BJ (cell line): ENCODE measurements around the gene MAPKAPK3. TPM values are rescaled to one million over a fixed set of nuclear protein-coding genes. Genes with fewer than 3 reads are reported as not detected.

Experiments used
- CTCF ChIA-PET: fragments of 350-600 bp; formaldehyde crosslinking; extraction: SDS; loops from one replicate; lab custom pipeline; 2021; ENCODE audit warnings: antibody characterized with exemption, inconsistent platforms; lab: Yijun Ruan, JAX
- POLR2A ChIA-PET: fragments of 300-600 bp; sonication (Branson Sonifier 250); formaldehyde crosslinking; extraction: SDS; loops from one replicate; lab custom pipeline; 2021; ENCODE audit warnings: antibody characterized with exemption; lab: Charles Lee
- DNase-seq: peaks from one replicate; pipeline ENCODE4 v3.0.0-alpha.2; 2011; ENCODE audit warnings: low read depth
- H3K27me3 ChIP-seq: 2 replicates; pipeline ENCODE4 v1.6.0; 2011; ENCODE audit warnings: low read length; ENCODE audit not compliant: control insufficient read depth, insufficient read depth
- H3K36me3 ChIP-seq: 2 replicates; pipeline ENCODE4 v1.5.1; 2011; ENCODE audit warnings: low read length; ENCODE audit not compliant: control insufficient read depth, insufficient read depth
- H3K4me3 ChIP-seq: 2 replicates; pipeline ENCODE4 v1.5.1; 2011; ENCODE audit warnings: low read depth, mild to moderate bottlenecking, control low read depth, low read length
- polyA plus RNA-seq: library from polyadenylated mRNA; depleted of rRNA; stranded (reverse); fragments of >200 nt; gene quantifications from 2 replicates; pipeline ENCODE4 v1.2.3, GENCODE V29; 2011
- TF ChIP-seq, protein P1 (sequence below): IDR thresholded peaks from 2 replicates; pipeline ENCODE4 v1.5.1; 2011; ENCODE audit warnings: low read depth, mild to moderate bottlenecking, control low read depth, inconsistent platforms, low read length, moderate library complexity; ENCODE audit not compliant: insufficient read depth

MAPKAPK3 gene
- polyA plus RNA-seq, 1 experiment, result 53.5 TPM

DNA sequence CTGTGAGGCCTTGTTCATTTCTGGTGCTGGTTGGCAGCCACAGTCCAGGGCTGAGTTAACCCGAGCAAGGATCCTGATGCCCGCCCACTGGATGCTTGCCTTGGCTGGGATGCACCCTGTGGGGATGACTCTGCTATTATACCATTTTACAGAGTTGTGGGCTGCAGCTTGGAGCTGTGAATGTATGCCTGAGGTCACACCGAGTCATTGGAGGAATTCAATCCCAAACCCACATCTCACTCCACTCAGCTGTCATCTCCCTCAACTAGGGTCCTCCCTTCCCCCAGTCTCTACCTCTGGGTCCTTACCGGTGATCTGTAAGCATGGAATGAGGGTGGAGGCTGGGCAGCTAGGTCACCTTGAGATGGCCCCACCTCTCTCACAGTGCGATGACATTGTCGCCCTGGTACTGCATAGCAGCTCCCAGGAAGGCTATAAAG is 22.1 kb downstream of the MAPKAPK3 start:
- H3K27me3 ChIP-seq, result no peaks in the 10 kb centered on the region
- ChIA-PET CTCF (interaction anchor here (1.7 to 2.0 kb wide), 2 partner anchors 11 to 14 kb away, joined by 6 to 7 read pairs; no protein-coding TSS in a partner anchor), POLR2A (no interaction called here)

GRCh38 chr3:50642382-50642781 is 25.4 kb downstream of the MAPKAPK3 start:
- ChIA-PET POLR2A (no interaction called here), CTCF (no interaction called here)
- no peaks in the 10 kb centered on the region for H3K27me3 ChIP-seq
- no peak for DNase-seq
- peaks cover 16% of the 10 kb centered on the region for H3K36me3 ChIP-seq
- no peak overlapping the region for H3K4me3 ChIP-seq
- TF ChIP-seq, protein P1, sequence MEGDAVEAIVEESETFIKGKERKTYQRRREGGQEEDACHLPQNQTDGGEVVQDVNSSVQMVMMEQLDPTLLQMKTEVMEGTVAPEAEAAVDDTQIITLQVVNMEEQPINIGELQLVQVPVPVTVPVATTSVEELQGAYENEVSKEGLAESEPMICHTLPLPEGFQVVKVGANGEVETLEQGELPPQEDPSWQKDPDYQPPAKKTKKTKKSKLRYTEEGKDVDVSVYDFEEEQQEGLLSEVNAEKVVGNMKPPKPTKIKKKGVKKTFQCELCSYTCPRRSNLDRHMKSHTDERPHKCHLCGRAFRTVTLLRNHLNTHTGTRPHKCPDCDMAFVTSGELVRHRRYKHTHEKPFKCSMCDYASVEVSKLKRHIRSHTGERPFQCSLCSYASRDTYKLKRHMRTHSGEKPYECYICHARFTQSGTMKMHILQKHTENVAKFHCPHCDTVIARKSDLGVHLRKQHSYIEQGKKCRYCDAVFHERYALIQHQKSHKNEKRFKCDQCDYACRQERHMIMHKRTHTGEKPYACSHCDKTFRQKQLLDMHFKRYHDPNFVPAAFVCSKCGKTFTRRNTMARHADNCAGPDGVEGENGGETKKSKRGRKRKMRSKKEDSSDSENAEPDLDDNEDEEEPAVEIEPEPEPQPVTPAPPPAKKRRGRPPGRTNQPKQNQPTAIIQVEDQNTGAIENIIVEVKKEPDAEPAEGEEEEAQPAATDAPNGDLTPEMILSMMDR, result no peak

More for the DNA sequence above, 22.1 kb downstream of the MAPKAPK3 start:
- peaks cover 7% of the 10 kb centered on the region for H3K36me3 ChIP-seq
- no peak for DNase-seq
- TF ChIP-seq, protein P1, result no peak
- H3K4me3 ChIP-seq, result no peak overlapping the region

GRCh38 chr3:50644561-50644960 is 27.6 kb downstream of the MAPKAPK3 start:
- Histone ChIP-seq H3K27me3 (no peaks in the 10 kb centered on the region), H3K4me3 (no peak overlapping the region), H3K36me3 (peaks cover 21% of the 10 kb centered on the region)
- POLR2A ChIA-PET, result no interaction called here
- CTCF ChIA-PET, result no interaction called here
- TF ChIP-seq, protein P1, result no peak
- no peak for DNase-seq

DNA sequence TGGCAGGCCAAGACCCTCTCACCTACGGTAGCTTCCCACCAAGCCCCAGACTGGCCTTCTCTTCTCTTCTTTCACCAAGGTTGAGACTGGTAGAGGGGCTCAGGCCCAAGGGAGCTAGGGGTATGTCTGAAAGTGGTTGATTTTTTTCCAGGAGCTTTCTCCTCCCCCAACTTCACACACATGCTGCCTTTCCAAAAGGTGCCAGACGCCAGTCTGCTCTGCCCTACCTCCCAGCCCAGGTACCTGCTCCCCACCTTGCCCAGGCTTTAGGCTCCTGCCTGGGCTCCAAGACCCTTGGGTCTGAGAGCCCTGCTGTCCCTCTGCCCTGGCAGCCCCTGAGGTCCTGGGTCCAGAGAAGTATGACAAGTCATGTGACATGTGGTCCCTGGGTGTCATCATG is 28.4 kb downstream of the MAPKAPK3 start:
- POLR2A ChIA-PET, result no interaction called here
- Histone ChIP-seq H3K36me3 (peaks cover 21% of the 10 kb centered on the region), H3K4me3 (no peak overlapping the region), H3K27me3 (no peaks in the 10 kb centered on the region)
- DNase-seq, result no peak
- TF ChIP-seq, protein P1, result no peak
- CTCF ChIA-PET, result interaction anchor here (0.7 to 0.8 kb wide), 2 partner anchors 29 to 30 kb away, joined by 3 to 4 read pairs; no protein-coding TSS in a partner anchor

DNA sequence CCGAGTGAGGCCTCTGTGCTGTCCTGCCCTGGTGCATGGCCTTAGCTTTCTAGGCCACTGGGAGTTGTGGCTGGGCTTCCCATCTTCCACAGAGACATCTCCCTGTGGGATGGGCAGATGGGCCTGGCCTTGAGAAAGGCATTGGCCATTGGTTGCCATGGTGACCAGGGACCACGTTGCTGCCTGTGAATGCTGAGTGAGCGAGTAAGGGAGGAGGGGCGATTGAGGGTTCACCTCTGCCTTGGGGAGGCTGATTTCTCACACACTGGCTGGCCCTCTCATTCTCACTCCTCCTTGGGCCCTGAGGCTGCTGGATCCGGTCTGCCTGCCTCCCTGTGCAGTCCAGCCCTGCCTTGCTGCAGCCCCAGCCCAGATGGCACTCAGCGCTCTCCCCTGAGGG is 31.4 kb downstream of the MAPKAPK3 start:
- no peak for DNase-seq
- H3K27me3 ChIP-seq, result no peaks in the 10 kb centered on the region
- TF ChIP-seq, protein P1, result no peak
- POLR2A ChIA-PET, result no interaction called here
- H3K4me3 ChIP-seq, result no peak overlapping the region
- peaks cover 17% of the 10 kb centered on the region for H3K36me3 ChIP-seq
- CTCF ChIA-PET, result no interaction called here
